ENCODE data around the gene UBASH3A.

DNA sequence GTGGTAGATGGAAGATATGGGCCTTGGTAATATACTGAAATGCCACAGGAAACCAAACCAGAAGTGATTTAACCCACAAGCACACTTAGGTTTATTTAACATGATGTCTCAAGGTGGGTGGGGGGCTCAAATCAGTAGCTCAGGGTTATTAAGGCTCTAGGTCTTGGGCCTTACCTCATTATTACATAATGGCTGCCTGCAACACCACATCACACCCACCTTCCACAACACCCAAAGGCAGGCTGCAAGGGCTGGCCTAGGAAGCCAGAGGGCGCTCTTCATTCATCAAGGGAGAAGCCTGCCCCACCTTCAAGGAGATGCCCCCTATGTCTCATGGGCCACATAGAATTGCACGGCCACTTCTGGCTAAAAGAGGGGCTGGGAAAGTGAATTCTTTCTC, 43.4 kb upstream of the UBASH3A start:
- TF ChIP-seq, protein P1, sequence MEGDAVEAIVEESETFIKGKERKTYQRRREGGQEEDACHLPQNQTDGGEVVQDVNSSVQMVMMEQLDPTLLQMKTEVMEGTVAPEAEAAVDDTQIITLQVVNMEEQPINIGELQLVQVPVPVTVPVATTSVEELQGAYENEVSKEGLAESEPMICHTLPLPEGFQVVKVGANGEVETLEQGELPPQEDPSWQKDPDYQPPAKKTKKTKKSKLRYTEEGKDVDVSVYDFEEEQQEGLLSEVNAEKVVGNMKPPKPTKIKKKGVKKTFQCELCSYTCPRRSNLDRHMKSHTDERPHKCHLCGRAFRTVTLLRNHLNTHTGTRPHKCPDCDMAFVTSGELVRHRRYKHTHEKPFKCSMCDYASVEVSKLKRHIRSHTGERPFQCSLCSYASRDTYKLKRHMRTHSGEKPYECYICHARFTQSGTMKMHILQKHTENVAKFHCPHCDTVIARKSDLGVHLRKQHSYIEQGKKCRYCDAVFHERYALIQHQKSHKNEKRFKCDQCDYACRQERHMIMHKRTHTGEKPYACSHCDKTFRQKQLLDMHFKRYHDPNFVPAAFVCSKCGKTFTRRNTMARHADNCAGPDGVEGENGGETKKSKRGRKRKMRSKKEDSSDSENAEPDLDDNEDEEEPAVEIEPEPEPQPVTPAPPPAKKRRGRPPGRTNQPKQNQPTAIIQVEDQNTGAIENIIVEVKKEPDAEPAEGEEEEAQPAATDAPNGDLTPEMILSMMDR (IDR thresholded peaks at IDR 0.05), result no peak
- TF ChIP-seq EZH2 (IDR thresholded peaks at IDR 0.05), result no peak
